Neural cell (in vitro differentiated cells): ENCODE results near the gene CDCA3. TPM values are rescaled to one million over a fixed set of nuclear protein-coding genes. Genes with fewer than 3 reads are reported as not detected.
A peak's percentile ranks its signal among the peaks of the same experiment; 100 is the strongest.

Source experiments
- H2AFZ ChIP-seq: fragments of 200-600, 300-800 bp; sonication (generic), shearing (Covaris generic); 2 replicates; pipeline ENCODE4 v1.6.0; 2014; ENCODE audit warnings: low read depth, mild to moderate bottlenecking, antibody characterized with exemption, low read length, moderate library complexity
- H3F3A ChIP-seq: fragments of 200-600 bp; shearing (Covaris generic); 2 replicates; pipeline ENCODE4 v1.6.1; 2016; ENCODE audit warnings: mild to moderate bottlenecking, moderate library complexity, mixed read lengths, antibody characterized with exemption, low read length; ENCODE audit not compliant: insufficient read depth, poor library complexity, severe bottlenecking
- H3K27ac ChIP-seq: fragments of 200-600, 300-800 bp; sonication (generic), shearing (Covaris generic); 2 replicates; pipeline ENCODE4 v1.5.1; 2014; ENCODE audit warnings: mild to moderate bottlenecking, low read length, moderate library complexity
- H3K27me3 ChIP-seq: fragments of 300-800, 200-600 bp; sonication (generic), shearing (Covaris generic); 2 replicates; pipeline ENCODE4 v1.6.0; 2014; ENCODE audit warnings: mild to moderate bottlenecking, low read depth, low read length, moderate library complexity; ENCODE audit not compliant: insufficient read depth
- H3K36me3 ChIP-seq: fragments of 300-800, 200-600 bp; sonication (generic), shearing (Covaris generic); 2 replicates; pipeline ENCODE4 v1.5.1; 2014; ENCODE audit warnings: mild to moderate bottlenecking, antibody characterized with exemption, low read length, moderate library complexity; ENCODE audit not compliant: insufficient read depth
- H3K4me2 ChIP-seq: fragments of 300-800, 200-600 bp; sonication (generic), shearing (Covaris generic); 2 replicates; pipeline ENCODE4 v1.6.0; 2014; ENCODE audit warnings: mild to moderate bottlenecking, low read length
- H3K4me3 ChIP-seq: fragments of 300-800, 200-600 bp; sonication (generic), shearing (Covaris generic); 2 replicates; pipeline ENCODE4 v1.5.1; 2014; ENCODE audit warnings: mild to moderate bottlenecking, low read length, moderate library complexity
- H3K79me2 ChIP-seq: fragments of 200-600 bp; shearing (Covaris generic); replicated peaks from 2 replicates; pipeline ENCODE4 v1.6.0; 2014; ENCODE audit warnings: mild to moderate bottlenecking, low read length, moderate library complexity; ENCODE audit not compliant: insufficient read depth
- H3K9ac ChIP-seq: fragments of 300-800, 200-600 bp; sonication (generic), shearing (Covaris generic); 2 replicates; pipeline ENCODE4 v1.6.1; 2016; ENCODE audit warnings: mild to moderate bottlenecking, low read length, mixed read lengths
- H3K9me2 ChIP-seq: fragments of 200-600 bp; shearing (Covaris generic); 2 replicates; pipeline ENCODE4 v1.6.1; 2016; ENCODE audit warnings: mild to moderate bottlenecking, low read length, mixed read lengths; ENCODE audit not compliant: insufficient read depth
- H3K9me3 ChIP-seq: fragments of 200-600, 300-800 bp; sonication (generic), shearing (Covaris generic); 2 replicates; pipeline ENCODE4 v1.6.1; 2016; ENCODE audit warnings: mild to moderate bottlenecking, mixed run types, low read length, moderate library complexity, mixed read lengths
- H4K20me1 ChIP-seq: fragments of 200-600 bp; shearing (Covaris generic); 2 replicates; pipeline ENCODE4 v1.6.1; 2016; ENCODE audit warnings: mild to moderate bottlenecking, mixed run types; ENCODE audit not compliant: insufficient read depth
- CTCF ChIP-seq: fragments of 450-650 bp; IDR thresholded peaks from 2 replicates; pipeline ENCODE4 v1.5.1; 2014; ENCODE audit warnings: antibody characterized with exemption, mild to moderate bottlenecking, moderate library complexity; ENCODE audit not compliant: poor library complexity, severe bottlenecking
- MXI1 ChIP-seq: fragments of 450-650 bp; conservative IDR thresholded peaks from 2 replicates; pipeline ENCODE4 v1.6.1; 2014; ENCODE audit warnings: antibody characterized with exemption, mild to moderate bottlenecking; ENCODE audit not compliant: poor library complexity, severe bottlenecking
- POLR2AphosphoS5 ChIP-seq: IDR thresholded peaks from 2 replicates; pipeline ENCODE4 v1.6.1; 2012
- RAD21 ChIP-seq: fragments of 450-650 bp; conservative IDR thresholded peaks from 2 replicates; pipeline ENCODE4 v1.6.1; 2014; ENCODE audit warnings: antibody characterized with exemption, mild to moderate bottlenecking, moderate library complexity
- REST ChIP-seq: IDR thresholded peaks from 2 replicates; pipeline ENCODE4 v1.6.1; 2012; ENCODE audit warnings: borderline replicate concordance
- SMC3 ChIP-seq: fragments of 450-650 bp; conservative IDR thresholded peaks from 2 replicates; pipeline ENCODE4 v1.6.1; 2014; ENCODE audit warnings: antibody characterized with exemption, mild to moderate bottlenecking, moderate library complexity; ENCODE audit not compliant: poor library complexity
- polyA plus RNA-seq: library from polyadenylated mRNA; depleted of rRNA; stranded (reverse); fragments of >200 nt; gene quantifications from 2 replicates; pipeline ENCODE4 v1.2.3, GENCODE V29; 2014

The CDCA3 gene
- polyA plus RNA-seq, 1 donor from 2014 or later: 7.3 TPM

DNA sequence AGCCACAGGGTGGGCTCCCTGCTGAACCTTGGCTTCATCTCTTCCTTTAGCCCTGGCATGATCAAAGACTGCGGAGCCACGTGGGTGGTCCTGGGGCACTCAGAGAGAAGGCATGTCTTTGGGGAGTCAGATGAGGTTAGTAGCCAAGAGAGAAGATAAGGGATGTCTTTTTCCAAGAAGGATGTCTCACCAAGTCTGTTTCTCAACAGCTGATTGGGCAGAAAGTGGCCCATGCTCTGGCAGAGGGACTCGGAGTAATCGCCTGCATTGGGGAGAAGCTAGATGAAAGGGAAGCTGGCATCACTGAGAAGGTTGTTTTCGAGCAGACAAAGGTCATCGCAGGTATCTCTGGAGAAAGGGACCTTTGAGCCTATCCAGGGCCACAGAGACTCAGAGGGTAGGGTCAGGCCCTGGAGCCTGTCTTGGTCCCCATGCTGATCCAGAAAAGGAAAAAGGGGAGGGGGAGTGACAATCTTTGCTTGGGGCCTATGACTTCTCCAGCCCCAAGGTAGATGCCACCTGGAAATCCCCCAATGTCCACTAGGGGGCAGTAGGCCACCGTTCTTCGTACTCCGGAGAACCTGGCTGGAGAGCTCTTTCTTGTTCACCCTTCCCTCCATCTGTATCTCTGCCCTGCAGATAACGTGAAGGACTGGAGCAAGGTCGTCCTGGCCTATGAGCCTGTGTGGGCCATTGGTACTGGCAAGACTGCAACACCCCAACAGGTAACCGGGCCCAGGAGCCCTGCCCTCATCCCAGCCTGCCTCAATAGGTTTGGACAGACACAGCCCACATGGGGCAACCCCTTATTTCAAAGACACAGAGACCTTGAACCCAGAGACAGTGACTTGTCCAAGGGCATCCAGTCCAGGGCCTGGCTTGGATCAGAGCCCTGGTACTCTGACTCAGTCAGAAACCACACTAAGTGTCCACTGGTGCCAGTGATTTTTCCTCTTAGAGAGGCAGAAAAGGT is 18.2 kb upstream of the CDCA3 start:
- Histone ChIP-seq H3K27ac (peak overlapping the region; percentile 42), H3K79me2 (no peaks in the 10 kb centered on the region)
- TF ChIP-seq CTCF (peak; percentile 94), POLR2AphosphoS5 (no peak), RAD21 (peak; percentile 90), REST (no peak), SMC3 (peak; percentile 78)

DNA sequence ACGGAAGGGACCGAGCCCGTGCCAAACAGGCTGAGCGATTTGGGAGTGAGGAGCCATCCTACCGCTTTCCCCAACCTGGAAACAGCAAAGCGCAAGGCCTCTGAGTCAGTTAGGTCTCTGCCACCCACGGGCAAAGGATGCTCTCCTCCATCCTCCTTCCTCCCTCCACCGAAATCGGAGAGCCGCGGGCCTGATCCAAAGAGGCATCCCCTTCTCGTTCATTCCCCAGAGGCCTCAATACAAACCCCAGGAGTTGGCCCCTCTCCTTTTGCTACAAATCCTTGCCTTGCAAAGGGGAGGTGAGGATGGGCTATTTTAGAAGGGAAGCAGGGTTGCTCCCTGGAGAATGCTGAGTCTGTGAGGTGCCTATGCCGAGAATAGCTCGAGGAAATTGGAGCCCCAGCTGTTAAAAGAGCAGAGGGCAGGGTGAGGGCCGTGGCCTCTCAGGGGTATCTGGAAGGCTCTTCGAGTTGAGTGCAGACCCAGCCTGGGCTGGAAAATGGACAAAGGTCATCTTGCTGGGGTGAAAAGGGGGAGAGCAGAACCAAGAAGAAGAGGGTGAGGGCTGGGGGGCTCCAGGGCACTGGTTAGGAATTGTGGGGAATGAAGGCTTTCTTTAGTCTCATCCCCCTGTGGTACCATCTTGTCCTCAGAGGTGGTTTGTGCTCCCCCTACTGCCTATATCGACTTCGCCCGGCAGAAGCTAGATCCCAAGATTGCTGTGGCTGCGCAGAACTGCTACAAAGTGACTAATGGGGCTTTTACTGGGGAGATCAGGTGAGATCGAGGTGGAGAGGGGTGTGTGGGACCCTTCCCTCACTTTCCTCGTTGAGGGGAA is 17.3 kb upstream of the CDCA3 start:
- Histone ChIP-seq H3K79me2 (no peaks in the 10 kb centered on the region), H3K27ac (peak overlapping the region; percentile 67), H3F3A (peaks cover 3% of the 10 kb centered on the region), H3K9me3 (no peaks in the 10 kb centered on the region), H4K20me1 (no peaks in the 10 kb centered on the region), H3K27me3 (no peaks in the 10 kb centered on the region), H3K36me3 (no peaks in the 10 kb centered on the region), H3K9ac (peak overlapping the region; percentile 74), H3K9me2 (no peaks in the 10 kb centered on the region), H2AFZ (peak overlapping the region; percentile 68), H3K4me2 (peak overlapping the region; percentile 89), H3K4me3 (peak overlapping the region; percentile 83)
- TF ChIP-seq MXI1: peak; percentile 45
- TF ChIP-seq RAD21: no peak
- peak; percentile 16 for TF ChIP-seq REST
- TF ChIP-seq POLR2AphosphoS5: no peak

More for the DNA sequence above, 18.2 kb upstream of the CDCA3 start:
- H2AFZ ChIP-seq: no peak overlapping the region
- peak overlapping the region; percentile 89 for H3K4me2 ChIP-seq
- no peaks in the 10 kb centered on the region for H4K20me1 ChIP-seq
- no peaks in the 10 kb centered on the region for H3K27me3 ChIP-seq
- H3K9ac ChIP-seq: peak overlapping the region; percentile 32
- H3K9me3 ChIP-seq: no peaks in the 10 kb centered on the region
- H3F3A ChIP-seq: peaks cover 3% of the 10 kb centered on the region
- H3K36me3 ChIP-seq: no peaks in the 10 kb centered on the region
- H3K4me3 ChIP-seq: peak overlapping the region; percentile 83
- H3K9me2 ChIP-seq: no peaks in the 10 kb centered on the region
